AG04450 (cell line): ENCODE measurements around the gene ZCWPW1. TPM values are rescaled to one million over a fixed set of nuclear protein-coding genes. Genes with fewer than 3 reads are reported as not detected.
"Not testable (repeated sequence)": the region's sequence is repeated elsewhere in the genome, so short reads cannot be mapped to it uniquely, and the experiment has no call there.

Source experiments
- CTCF ChIA-PET: fragments of 300-600, 350-600 bp; formaldehyde crosslinking; extraction: SDS; loops from one replicate; lab custom pipeline; 2022; ENCODE audit warnings: antibody characterized with exemption, inconsistent platforms; lab: Charles Lee
- POLR2A ChIA-PET: fragments of 350-600 bp; formaldehyde crosslinking; extraction: SDS; loops from one replicate; lab custom pipeline; 2021; ENCODE audit warnings: antibody characterized with exemption, inconsistent platforms; lab: Yijun Ruan, JAX
- DNase-seq: peaks from one replicate; pipeline ENCODE4 v3.0.0-alpha.2; 2011; ENCODE audit warnings: low read depth, low spot score
- H3K27ac ChIP-seq: one replicate; pipeline ENCODE4 v1.5.1; 2012; ENCODE audit warnings: low read depth, low read length, control low read depth
- H3K27me3 ChIP-seq: one replicate; pipeline ENCODE4 v1.6.0; 2012; ENCODE audit warnings: low read length; ENCODE audit not compliant: control insufficient read depth, insufficient read depth
- H3K4me3 ChIP-seq: 2 replicates; pipeline ENCODE4 v1.5.1; 2011; ENCODE audit warnings: mild to moderate bottlenecking, low read depth, low read length, control low read depth
- H3K9me3 ChIP-seq: 2 replicates; pipeline ENCODE4 v1.5.1; 2012; ENCODE audit warnings: low read length; ENCODE audit not compliant: control insufficient read depth, insufficient read depth
- polyA plus RNA-seq: library from polyadenylated mRNA; depleted of rRNA; stranded (reverse); fragments of >200 nt; gene quantifications from 2 replicates; pipeline ENCODE4 v1.2.3, GENCODE V29; 2011
- TF ChIP-seq, protein P1 (sequence below): IDR thresholded peaks from 2 replicates; pipeline ENCODE4 v1.5.1; 2011; ENCODE audit warnings: low read depth, low read length, control low read depth, inconsistent platforms

The ZCWPW1 gene
- polyA plus RNA-seq, 1 experiment: 1.5 TPM

DNA sequence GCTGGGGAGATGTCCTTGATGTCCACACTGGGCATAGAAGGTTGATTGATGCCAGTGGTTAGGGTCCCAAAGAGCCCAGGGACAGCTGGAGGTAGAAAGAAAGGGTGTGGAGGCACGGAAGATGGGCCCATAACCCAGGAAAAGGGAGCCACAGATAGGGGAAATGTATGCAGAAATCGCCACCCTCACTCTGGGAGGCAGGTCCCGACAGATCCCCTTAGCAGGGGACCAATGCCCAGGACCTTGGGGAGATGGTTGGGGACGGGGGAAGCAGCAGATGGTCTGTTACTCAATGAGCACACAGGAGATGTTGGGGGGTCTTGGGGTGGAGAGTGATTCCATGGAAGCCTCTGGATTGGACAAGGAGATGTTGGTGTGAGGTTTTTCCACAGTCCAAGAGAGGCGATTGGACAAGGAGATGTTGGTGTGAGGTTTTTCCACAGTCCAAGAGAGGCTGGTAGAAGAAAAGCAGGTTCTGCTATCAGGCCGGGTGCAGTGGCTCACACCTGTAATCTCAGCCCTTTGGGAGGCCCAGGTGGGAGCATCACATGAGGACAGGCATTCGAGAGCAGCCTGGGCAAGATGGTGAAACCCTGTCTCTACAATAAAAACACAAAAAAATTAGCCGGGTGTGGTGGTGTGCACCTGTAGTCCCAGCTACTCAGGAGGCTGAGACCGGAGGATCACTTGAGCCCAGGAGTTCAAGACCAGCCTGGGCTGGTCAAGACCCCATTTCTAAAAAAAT lies 14.8 kb upstream of the ZCWPW1 start:
- TF ChIP-seq, protein P1, sequence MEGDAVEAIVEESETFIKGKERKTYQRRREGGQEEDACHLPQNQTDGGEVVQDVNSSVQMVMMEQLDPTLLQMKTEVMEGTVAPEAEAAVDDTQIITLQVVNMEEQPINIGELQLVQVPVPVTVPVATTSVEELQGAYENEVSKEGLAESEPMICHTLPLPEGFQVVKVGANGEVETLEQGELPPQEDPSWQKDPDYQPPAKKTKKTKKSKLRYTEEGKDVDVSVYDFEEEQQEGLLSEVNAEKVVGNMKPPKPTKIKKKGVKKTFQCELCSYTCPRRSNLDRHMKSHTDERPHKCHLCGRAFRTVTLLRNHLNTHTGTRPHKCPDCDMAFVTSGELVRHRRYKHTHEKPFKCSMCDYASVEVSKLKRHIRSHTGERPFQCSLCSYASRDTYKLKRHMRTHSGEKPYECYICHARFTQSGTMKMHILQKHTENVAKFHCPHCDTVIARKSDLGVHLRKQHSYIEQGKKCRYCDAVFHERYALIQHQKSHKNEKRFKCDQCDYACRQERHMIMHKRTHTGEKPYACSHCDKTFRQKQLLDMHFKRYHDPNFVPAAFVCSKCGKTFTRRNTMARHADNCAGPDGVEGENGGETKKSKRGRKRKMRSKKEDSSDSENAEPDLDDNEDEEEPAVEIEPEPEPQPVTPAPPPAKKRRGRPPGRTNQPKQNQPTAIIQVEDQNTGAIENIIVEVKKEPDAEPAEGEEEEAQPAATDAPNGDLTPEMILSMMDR: no peak
- POLR2A ChIA-PET: interaction anchor here (0.8 to 3.1 kb wide), 3 partner anchors 12 to 15 kb away, joined by 3 to 20 read pairs (median 3); partner anchors contain the start of gene ZCWPW1
- DNase-seq: no peak
- H3K27me3 ChIP-seq: no peaks in the 10 kb centered on the region
- no peaks in the 10 kb centered on the region for H3K9me3 ChIP-seq
- CTCF ChIA-PET: interaction anchor here (1.3 kb wide), 1 partner anchor 26 kb away, joined by 5 read pairs; no protein-coding TSS in a partner anchor
- H3K27ac ChIP-seq: no peak overlapping the region
- no peak overlapping the region for H3K4me3 ChIP-seq

- ChIA-PET CTCF (interaction anchor here (1.1 kb wide), 1 partner anchor 8 kb away, joined by 3 read pairs; no protein-coding TSS in a partner anchor), POLR2A (interaction anchor here (0.7 to 1.0 kb wide), 3 partner anchors 10 to 118 kb away, joined by 3 to 4 read pairs (median 4); partner anchors contain the start of gene ZCWPW1)
- Histone ChIP-seq H3K4me3 (no peak overlapping the region), H3K27me3 (no peaks in the 10 kb centered on the region), H3K9me3 (no peaks in the 10 kb centered on the region), H3K27ac (peak overlapping the region; percentile 21)
- TF ChIP-seq, protein P1: no peak
- no peak for DNase-seq
Observed at GRCh38 chr7:100441641-100442535, 13.4 kb upstream of the ZCWPW1 start.

- not testable (repeated sequence) for DNase-seq, H3K9me3 ChIP-seq, H3K4me3 ChIP-seq, H3K27me3 ChIP-seq
- ChIA-PET POLR2A (interaction anchor here (0.6 to 1.6 kb wide), 4 partner anchors 11 to 267 kb away, joined by 3 to 17 read pairs (median 5); partner anchors contain the start of genes POP7 and ZCWPW1), CTCF (interaction anchor here (0.7 kb wide), 1 partner anchor 30 kb away, joined by 3 read pairs; no protein-coding TSS in a partner anchor)
- peak overlapping the region; percentile 96 for H3K27ac ChIP-seq
Observed at GRCh38 chr7:100439244-100439643, 10.7 kb upstream of the ZCWPW1 start.

DNA sequence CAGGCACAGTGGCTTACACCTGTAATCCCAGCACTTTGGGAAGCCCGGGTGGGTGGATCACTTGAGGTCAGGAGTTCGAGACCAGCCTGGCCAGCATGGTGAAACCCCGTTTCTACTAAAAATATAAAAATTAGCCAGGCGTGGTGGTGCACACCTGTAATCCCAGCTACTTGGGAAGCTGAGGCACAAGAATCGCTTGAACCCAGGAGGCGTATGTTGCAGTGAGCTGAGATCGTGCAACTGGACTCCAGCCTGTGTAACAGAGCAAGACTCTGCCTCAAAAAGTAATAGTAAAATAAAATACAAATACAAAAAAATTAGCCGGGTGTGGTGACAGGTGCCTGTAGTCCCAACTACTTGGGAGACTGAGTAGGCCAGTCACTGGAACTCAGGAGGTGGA lies 10.2 kb upstream of the ZCWPW1 start:
- not testable (repeated sequence) for H3K4me3 ChIP-seq, H3K9me3 ChIP-seq, H3K27ac ChIP-seq, H3K27me3 ChIP-seq, DNase-seq
- CTCF ChIA-PET: interaction anchor here (0.7 kb wide), 1 partner anchor 31 kb away, joined by 3 read pairs; no protein-coding TSS in a partner anchor
- POLR2A ChIA-PET: interaction anchor here (0.6 to 1.6 kb wide), 2 partner anchors 10 to 13 kb away, joined by 4 to 17 read pairs; partner anchors contain the start of gene ZCWPW1

- Histone ChIP-seq H3K27me3 (no peaks in the 10 kb centered on the region), H3K4me3 (no peak overlapping the region), H3K9me3 (no peaks in the 10 kb centered on the region), H3K27ac (no peak overlapping the region)
- ChIA-PET CTCF (interaction anchor here (1.3 kb wide), 1 partner anchor 254 kb away, joined by 3 read pairs; no protein-coding TSS in a partner anchor), POLR2A (interaction anchor here (1.8 kb wide), 1 partner anchor 148 kb away, joined by 6 read pairs; the partner anchor contains the start of genes FBXO24 and LRCH4)
- no peak for DNase-seq
- TF ChIP-seq, protein P1: no peak
Observed at GRCh38 chr7:100438172-100438571, 9.7 kb upstream of the ZCWPW1 start.
